HG03135 (cell line): Measurements from ENCODE around the gene RBBP8.
"Not testable (repeated sequence)": the region's sequence is repeated elsewhere in the genome, so short reads cannot be mapped to it uniquely, and the experiment has no call there.

ENCODE experiments used
- ATAC-seq: cut with Tn5 transposase; IDR thresholded peaks from one replicate; pipeline ENCODE4 v1.9.1; 2021; ENCODE audit warnings: mild to moderate bottlenecking, moderate library complexity; ENCODE audit not compliant: unreplicated experiment

RBBP8 gene

GRCh38 chr18:22933206-22933965, at the start of gene RBBP8:
RBBP8 (plus strand) TSS chr18:22933328; CDS start chr18:22936852, 3,524 bp downstream.
- ATAC-seq: peak; percentile 73

GRCh38 chr18:22883827-22884226, 49.3 kb upstream of the RBBP8 start:
- ATAC-seq: no peak

- not testable (repeated sequence) for ATAC-seq
These were observed 47.4 kb upstream of the RBBP8 start for GRCh38 chr18:22885694-22886093.

GRCh38 chr18:22899421-22899820, 33.7 kb upstream of the RBBP8 start:
- ATAC-seq: no peak

GRCh38 chr18:22900558-22901238, 32.4 kb upstream of the RBBP8 start:
- ATAC-seq: no peak

- no peak for ATAC-seq
These were observed 31.0 kb upstream of the RBBP8 start for GRCh38 chr18:22902093-22902492.

- ATAC-seq: not testable (repeated sequence)
These were observed 29.9 kb upstream of the RBBP8 start for GRCh38 chr18:22903248-22903647.

- no peak for ATAC-seq
These were observed 21.0 kb upstream of the RBBP8 start for GRCh38 chr18:22912149-22912548.

- ATAC-seq: no peak
These were observed 20.3 kb upstream of the RBBP8 start for GRCh38 chr18:22912835-22913234.

GRCh38 chr18:22913861-22914260, 19.3 kb upstream of the RBBP8 start:
- no peak for ATAC-seq

- no peak for ATAC-seq
These were observed 18.5 kb upstream of the RBBP8 start for GRCh38 chr18:22914633-22915032.

GRCh38 chr18:22915337-22915736, 17.8 kb upstream of the RBBP8 start:
- no peak for ATAC-seq

- ATAC-seq: no peak
These were observed 11.4 kb upstream of the RBBP8 start for GRCh38 chr18:22921772-22922171.

GRCh38 chr18:22924589-22924988, 8.5 kb upstream of the RBBP8 start:
- ATAC-seq: no peak

GRCh38 chr18:22926454-22926853, 6.7 kb upstream of the RBBP8 start:
- no peak for ATAC-seq

GRCh38 chr18:22928339-22928738, 4.8 kb upstream of the RBBP8 start:
- no peak for ATAC-seq

- peak; percentile 35 for ATAC-seq
These were observed 2.9 kb upstream of the RBBP8 start for GRCh38 chr18:22930089-22930713.

GRCh38 chr18:22932885-22933205, 283 bp upstream of the RBBP8 start:
- ATAC-seq: peak; percentile 28

GRCh38 chr18:22933966-22934423, 867 bp downstream of the RBBP8 start:
- ATAC-seq: no peak

GRCh38 chr18:22934789-22935188, 1.7 kb downstream of the RBBP8 start:
- ATAC-seq: no peak

GRCh38 chr18:22935431-22935830, 2.3 kb downstream of the RBBP8 start:
- ATAC-seq: no peak

GRCh38 chr18:22936515-22936914, 3.4 kb downstream of the RBBP8 start:
- ATAC-seq: no peak
